D341Med (cell line): ENCODE results near the gene RALGPS1.
"Not testable (repeated sequence)": the region's sequence is repeated elsewhere in the genome, so short reads cannot be mapped to it uniquely, and the experiment has no call there.

ENCODE experiments used
- DNase-seq: peaks from one replicate; pipeline ENCODE4 v3.0.0; 2012; ENCODE audit warnings: low spot score

Gene RALGPS1

DNA sequence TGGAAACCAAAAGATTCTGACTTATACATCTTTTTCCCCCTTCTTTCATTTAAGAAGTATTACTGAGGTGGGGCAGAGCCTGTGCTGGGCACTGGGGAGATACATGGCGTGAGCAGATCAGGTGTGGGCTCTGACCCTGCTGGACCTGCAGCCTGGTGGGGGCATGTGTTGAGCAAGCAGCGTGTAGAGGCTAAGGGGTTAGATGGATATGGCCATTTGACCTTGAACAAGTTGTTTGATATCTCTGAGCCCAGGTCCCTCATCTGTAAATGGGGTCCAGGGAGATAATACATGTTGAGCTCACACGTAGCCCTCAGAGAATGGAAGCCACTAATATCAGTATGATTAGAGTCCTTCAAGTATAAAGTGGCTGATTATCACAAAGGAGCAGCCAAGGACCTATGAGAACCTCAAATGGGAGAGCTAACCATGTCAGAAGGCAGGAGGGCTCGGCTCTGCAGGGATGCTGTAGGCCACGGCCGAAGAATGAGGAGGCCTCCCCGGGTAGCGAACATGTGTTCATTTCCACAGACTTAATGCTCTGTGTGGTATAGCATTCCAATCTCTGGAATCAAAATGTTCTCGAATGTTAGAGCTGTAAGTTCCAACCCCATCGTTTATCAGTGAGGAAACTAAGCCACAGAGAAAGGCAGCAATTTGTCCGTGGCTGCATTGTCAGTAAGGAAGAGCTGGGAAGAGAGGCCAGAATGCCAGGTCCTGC, 223.2 kb downstream of the RALGPS1 start:
- no peak for DNase-seq

DNA sequence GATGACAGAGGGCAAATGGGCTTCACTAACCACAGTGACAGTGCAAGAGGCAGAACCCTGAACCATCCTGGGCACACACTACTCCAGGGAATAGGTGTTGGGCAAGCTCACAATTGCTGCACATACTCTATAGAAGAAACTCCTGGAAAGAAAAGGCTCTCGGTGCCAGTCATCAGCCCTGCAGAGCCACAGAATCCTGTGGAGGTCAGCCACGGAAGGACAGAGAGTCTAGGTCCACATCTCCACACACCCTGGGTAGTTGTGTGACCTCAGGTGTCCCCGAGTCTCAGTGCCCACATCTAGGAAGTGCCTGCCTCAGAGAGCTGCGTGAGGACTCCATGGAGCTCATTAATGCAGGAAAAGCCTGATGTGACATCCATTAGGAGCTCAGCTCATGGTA, 223.9 kb downstream of the RALGPS1 start:
- no peak for DNase-seq

DNA sequence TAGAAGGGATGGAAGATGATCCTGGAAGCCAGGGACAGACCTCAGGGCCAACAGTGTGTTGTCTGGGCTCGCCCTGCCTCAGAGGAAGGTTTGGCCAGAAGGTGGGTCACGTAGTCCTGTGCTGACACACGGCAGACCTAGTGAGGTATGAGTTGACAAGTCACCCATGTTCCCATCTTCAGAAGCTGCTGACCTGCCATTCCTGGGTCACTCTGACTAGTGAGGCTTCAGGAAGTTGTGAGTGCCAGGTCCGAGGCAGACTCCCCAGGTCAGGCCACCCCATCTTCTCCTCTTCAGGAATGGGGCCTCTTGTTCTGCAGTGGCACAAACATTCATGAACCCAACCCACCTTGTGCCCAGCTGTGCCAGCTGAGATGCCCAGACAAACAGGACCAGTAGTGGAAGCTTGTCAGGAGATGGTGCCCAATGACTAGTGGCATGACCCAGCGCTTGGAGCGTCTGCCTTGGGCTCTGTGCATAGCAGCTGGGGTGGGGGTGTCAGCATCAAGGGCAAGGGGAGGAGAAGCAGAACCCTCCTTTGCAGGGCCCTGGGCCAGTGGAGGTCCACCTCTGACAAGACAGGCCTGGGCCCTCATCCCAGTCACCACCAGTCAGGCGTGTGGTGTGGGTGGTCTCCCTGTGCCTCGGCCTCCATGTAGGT, 224.6 kb downstream of the RALGPS1 start:
- no peak for DNase-seq

DNA sequence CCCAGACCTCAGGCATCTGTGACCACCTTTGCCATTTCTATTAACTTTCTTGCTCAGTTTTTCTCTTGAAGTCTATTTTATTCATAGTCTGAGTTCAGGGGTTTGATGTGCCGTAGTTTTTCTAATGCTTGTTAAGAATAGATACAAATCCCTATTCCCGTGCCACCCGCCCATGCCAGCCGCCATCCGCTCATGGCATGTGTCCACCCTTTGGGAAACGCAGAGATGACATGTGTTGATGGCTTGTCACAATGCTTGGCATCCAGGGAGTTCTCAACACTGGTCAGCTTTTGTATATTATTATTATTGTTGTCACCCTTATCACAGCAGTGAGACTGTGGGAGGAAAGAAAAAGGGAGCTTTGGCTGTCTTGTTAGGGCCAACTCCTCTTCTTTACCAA, 225.2 kb downstream of the RALGPS1 start:
- DNase-seq, result no peak

DNA sequence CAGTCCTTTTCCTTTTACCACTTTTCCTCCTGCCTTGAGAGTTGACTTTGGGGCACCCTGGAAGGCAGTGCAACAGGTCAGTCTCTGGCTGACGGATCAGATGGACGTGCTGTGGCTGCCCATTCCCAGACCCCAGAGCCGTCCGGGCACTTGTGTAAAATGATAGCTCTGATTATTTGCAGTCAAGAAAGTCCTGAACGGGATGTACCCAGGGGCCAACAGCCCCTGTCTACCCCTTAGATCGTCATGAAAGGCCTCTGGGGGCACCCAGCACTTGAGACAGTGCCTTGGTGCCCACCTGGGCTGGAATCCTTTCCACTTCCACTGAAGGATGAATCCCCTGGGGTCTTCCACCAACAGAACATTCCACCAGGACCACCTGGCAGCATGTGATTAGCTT, 225.6 kb downstream of the RALGPS1 start:
- DNase-seq, result no peak

DNA sequence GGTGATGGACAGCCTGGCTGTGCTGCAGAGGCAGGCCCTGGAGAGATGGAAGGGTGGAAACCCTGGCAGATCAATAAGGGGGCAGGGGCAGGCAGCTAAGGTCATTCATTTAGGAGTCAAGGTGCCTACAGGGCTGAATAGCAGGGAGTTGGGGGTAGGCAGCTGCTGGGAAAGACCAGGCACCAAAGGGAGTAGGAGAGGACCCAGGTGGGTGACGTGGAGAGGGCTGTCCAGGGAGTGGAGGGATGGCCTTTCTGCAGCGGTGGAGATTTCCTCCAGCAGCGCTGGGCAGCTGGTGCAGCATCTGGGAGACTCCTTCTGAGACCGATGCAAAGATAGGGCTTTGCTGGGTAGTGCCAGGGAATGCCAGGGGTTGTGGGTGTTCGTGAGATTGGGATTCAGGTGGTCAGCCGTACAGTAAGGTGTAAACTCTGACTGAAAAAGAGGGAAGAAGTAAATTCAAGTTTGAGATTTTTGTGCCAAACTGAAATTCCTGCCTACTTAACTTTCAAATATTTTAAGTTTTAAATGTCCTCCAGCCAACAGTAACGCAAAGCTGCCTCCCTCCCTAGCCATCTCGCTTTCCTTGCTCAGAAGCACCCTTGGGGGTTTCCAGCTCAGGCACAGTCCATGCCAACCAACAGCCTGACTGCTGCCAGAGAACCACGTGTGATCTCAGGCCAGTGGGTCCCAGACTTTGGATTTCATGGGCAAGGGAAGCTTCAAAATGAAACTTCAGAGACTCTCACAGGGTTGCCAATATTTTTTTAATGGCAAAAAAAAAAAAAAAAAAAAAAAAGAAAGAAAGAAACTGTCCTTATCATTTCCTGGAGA, 226.5 kb downstream of the RALGPS1 start:
- DNase-seq, result no peak

DNA sequence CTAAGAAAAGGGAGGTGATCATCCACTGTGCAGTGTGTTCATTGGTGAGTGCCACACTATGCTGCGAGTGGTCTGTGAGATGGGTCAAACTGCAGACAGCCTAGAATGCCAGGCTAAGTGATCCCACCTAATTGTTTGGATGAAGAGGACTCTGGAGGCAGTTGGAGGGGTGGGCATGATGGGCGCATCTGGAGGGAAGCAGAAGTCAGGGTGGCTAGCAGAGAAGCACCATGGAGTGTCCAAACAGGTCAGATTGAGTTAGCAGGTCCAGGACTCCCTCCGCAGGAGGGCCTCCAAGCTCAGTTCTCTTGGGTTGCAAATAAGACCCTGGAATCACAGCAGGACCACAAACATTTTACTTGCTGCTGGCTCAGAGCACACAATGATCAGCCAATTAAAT, 227.7 kb downstream of the RALGPS1 start:
- DNase-seq, result no peak

DNA sequence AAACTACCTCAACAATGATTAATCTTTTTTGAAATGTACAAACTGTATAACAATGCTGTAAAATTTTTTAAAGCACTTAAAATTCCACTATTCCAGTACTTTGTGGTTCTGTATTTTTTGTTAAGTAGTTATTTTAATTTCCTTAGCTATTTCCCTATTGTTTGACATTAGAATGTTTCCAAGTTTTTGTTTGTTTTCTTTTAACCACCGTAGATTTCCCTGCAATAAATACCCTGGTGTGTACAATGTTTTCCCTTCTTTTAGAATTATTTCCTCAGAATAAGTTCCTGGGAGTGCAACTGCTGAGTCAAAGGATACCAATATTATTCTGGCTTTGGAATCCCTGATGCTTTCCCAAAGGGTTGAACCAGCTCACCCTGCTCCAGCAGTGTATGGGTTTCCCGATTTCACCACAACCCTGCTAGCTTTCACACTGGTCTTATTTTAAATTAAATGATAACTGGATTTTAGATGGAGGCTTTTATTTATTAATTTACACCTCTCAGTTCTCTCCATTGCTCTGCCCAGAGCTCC, 228.4 kb downstream of the RALGPS1 start:
- no peak for DNase-seq

DNA sequence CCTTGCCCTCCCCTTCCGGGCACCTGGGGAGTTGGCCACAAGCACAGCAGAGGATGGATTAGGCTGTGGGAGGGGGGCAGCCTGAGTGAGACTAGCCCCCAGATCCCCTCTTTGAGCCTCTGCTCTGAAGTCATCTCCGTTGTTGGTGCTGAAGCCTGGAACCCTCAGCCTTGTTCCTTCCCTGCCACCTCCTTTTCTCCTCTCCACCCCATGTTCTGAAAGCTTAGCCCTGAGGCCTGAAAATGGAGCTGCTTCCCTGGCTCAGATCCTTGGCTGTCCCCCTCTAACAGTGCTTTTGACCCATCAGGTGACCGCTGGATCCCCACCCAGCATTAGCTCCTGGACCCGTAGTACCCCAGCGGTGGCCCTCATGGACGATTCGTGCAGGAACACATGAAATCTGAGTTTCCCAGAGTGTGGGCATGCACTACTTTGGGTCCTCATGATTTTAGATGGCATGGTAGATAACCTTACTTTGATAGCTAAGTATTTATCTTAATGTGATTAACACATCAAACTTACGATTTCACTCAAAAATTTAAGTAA, 229.4 kb downstream of the RALGPS1 start:
- DNase-seq, result no peak

DNA sequence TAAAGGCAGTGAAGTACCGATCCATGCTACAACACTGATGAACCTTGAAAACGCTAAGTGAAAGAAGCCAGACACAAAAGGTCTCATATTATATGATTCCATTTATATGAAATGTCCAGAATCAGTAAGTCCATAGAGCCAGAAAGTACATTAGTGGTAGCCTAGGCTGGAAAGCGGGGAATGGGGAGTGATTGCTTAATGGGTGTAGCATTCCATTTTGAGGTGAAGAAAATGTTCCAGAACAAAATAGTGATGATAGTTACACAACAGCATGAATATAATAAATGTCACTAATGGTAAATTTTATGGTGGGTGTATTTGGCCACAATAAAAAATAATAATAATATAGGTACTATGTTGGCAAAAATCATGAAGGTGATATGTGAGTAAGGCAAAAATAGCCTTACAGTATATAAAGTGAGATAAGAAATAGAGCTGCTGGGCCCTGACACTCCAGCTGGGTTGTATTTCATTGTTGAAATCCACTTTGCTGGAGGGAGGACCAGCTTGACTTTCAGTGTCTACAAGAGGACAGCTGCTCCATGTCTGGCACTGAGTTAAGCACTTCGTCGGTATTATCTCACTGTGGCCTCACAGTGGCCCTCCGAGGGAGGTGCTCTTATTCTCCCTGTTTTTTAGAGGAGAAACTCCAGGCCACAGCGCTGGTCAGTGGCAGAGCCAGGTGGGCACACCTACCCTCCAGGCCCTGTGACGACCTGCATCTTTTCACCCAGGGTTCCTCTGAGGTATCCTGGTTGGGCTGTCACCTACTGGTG, 230.3 kb downstream of the RALGPS1 start:
- no peak for DNase-seq

DNA sequence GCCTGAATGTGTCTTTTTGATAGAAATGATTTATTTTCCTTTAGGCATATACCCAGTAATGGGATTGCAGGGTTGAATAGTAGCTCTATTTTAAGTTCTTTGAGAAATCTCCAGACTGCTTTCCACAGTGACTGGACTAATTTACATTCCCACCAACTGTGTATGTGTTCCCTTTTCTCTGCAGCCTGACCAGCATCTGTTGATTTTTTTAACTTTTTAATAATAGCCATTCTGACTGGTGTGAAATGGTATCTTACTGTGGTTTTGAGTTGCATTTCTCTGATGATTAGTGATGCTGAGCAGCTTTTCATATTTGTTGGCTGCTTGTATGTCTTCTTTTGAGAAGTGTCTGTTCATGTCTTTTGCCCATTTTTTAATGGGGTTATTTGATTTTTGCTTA, 232.3 kb downstream of the RALGPS1 start:
- DNase-seq, result not testable (repeated sequence)

DNA sequence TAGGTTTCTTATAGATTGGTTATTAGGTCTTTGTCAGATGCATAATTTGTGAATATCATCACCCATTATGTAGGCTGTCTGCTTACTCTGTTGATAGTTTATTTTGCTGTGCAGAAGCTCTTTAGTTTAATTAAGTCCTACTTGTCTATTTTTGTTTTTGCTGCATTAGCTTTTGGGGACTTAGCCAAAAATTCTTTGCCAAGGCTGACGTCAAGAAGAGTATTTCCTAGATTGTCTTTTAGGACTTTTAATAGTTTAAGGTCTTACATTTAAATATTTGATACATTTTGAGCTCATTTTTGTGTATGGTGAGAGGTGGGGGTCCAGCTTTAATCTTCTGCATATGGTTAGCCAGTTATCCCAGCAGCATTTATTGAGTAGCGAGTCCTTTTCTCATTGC, 232.7 kb downstream of the RALGPS1 start:
- no peak for DNase-seq

DNA sequence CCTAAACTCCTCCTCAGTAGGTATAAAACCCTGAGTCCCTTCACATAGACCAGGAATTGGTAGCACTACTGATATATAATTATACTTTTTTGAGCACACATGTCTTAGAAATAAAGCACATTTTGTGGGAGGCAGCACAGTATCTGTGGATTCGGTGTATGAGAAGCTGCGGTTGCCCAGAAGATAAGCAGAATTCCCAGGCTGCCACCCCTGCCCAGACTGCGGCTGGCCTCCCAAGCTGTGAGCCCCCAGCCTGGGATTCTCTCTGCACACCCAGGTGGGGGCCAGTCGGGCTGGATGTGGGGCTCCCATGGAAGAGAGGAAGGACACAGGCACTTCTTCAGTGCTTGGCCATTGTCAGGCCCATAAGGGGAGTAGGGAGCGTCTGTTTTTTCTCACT, 233.4 kb downstream of the RALGPS1 start:
- DNase-seq, result no peak

DNA sequence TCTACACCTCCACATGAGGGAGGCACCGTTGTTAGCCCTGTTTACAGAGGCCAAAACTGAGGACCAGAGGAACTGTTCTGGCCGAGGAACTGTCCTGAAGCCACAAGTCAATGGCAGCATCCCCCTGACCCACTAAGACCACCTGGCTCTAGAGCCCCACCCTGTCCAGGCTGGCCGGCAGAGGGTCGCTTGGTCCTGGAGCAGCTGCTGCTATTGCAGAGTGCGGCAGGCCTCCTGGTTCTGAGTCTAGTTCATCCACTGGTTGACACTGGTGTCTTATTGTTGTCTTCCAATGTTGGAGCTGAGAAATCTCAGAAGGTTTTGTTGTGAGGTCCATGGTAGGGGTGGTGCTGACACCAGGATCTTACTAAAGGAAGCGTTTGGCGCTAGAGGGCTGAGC, 234.4 kb downstream of the RALGPS1 start:
- no peak for DNase-seq

DNA sequence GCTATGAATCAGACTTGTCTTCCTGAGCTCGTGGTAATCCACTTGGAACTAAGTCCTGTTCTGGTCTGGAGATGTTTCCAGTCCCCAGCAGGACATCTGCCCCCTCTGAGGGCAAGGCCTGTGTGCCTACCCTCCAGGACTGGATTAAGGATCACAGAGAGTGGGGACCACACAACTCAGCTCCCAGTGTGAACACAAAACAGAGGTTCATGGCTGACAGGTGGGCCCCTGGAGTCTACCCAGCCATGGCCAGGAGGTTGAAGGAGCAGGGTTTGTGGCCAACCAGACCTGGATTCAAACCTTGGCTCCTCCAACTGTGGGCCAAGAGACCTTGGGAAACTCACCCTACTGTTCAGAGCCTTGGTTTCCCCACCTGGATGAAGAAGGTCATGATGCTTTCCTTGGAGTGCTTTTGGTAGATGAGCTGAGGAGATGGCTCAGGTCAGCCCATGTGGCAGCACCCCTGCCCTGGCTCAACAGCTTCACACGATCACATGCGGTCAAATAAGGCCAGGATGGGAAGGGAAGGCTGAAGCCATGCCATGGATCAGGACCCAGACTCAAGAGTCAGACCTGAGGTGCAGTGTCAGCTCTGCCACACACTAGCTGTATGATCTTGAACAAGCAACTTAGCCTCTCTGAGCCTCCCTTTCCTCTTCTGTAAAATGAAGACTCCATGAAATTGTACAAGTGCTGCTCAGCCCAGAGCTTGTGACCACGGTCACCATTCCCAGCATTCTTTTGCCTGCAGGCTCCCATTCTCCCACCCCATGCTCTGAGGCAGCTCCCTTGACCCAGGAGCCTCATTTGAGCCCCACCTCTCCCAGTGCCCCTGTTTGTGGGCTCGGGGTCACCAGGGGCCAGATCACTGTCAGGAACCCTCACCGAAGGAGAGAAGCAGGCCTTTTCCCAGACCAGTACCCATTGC, 235.1 kb downstream of the RALGPS1 start:
- no peak for DNase-seq

DNA sequence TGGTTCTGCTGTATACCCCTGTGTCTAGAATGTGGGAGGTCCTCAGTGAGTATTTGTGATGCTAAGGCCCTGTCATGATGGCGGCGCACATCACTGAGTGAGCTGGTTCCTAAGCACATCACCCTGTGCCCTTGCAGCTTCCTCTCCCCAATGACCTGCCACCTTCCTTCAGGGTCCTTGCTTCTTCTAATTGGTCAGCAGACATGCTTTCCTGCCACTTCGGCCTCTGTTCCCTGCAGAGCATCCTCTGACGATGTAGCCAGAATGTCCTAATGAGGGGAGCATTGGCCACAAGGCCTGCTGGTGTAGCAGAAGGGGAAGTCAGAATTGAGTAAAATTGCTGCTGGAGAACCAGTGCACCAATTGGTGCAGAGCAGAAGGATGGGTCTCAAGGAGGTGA, 238.9 kb downstream of the RALGPS1 start:
- DNase-seq, result no peak

DNA sequence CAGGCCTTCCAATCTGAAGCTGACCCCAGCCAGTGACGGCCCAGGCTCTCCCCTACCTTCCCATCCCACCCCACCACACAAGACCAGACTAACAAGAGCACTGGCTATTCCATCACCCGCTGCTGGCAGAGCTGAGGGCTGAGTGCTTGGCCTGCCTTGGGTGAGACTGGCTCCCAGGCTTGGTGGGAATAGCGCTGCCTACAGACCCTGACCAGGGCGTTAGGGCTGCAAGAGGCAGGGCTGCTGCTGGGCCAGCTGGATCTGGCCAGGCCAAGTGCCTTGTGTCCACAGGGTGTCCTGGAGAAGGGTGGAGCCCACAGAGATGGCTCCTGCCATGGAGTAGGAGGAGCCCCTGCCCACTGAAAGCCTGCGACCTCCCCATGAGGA, 239.4 kb downstream of the RALGPS1 start:
- no peak for DNase-seq

DNA sequence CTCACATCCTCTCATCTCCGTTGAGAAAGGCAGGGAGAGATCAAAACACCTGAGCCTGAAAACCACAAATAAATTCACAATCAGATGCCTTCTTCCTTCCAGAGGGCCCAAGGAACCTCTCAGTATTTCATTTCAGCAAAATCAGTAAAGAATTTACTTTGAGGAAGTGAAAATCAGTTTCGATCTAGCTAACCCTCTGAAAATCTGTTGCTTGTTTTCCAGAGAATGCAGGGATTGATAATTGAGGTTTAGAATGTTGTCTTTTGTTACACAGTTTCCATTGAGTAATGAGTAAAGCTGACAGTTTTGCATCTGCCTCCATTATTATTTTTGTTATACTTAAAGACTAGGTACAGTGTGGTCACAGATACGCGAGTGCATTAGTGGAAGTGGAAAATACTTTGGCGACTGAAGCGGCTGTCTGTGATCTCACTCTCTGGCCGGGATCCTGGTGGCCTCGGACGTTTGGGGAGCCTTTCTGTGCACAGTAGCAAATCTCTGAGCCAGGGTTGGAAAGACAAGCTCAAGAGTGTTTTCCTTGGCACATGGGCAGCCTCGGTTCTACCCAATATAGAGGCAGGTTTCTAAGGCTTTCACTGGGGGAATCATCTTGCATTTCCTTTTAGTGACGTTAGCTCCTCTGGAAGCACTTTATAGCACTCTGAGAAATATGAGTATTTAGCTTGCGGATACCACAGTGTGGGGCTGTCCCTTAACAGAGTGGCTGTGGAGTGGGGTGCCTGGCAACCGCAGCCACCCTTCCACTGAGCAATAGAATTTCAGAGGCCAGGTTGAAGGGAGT, 240.0 kb downstream of the RALGPS1 start:
- DNase-seq, result no peak

DNA sequence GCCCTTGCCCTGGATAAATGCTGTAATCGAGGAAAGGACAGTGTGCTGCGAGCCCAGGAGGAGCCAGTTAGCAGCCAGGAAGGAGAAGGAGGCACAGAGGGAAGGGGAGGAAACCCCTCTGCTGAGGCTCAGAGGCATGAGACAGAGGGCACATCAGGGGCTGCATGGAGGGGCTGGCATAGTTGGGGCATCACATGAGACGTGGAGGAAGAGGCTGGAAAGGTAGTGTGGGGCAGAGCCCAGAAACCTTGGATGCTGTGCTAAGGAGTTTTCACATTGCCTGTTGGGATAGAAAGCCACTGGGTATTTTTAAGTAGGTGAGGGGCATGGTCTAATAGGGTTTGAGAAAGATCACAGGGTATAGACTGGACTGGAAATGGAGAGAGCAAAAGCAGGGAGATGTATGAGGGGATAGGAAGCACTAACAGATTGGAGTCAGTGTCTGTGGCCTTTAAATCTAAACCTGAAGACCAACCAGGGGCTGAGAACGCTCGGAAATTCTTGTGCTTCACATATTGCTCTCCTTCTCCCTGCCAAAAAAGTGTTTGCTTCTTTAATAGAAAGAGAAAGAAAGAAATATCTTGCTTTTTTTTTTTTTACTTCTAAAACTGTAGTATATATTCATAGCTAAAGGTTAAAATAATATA, 240.9 kb downstream of the RALGPS1 start:
- DNase-seq, result no peak
